ENCODE data around the gene MYO10. TPM values are rescaled to one million over a fixed set of nuclear protein-coding genes. Genes with fewer than 3 reads are reported as not detected.

MYO10 gene
- total and polyA plus RNA-seq, 2 donors (not counting 3 experiments of a cell fraction or from before 2014, with no cell fraction given), result 36.0 to 148 TPM

GRCh38 chr5:16701134-16702099 is 234.7 kb downstream of the MYO10 start:
- intact Hi-C loops (cut with micrococcal nuclease) (no loop called here), dilution Hi-C loops (cut with MboI; ENCODE audit: extremely low pct_ligation_motif_present, low sequenced_read_pairs) (no loop called here)
- TF ChIP-seq GATA2 (IDR thresholded peaks at IDR 0.05; ENCODE audit: insufficient read depth, insufficient read length, low read depth, low read length), result no peak
- no peak for TF ChIP-seq FOS (IDR thresholded peaks at IDR 0.05; ENCODE audit: borderline replicate concordance, insufficient read depth, low read length)
- no peak for TF ChIP-seq POLR2A (IDR thresholded peaks at IDR 0.05; ENCODE audit: low read depth, low read length)
- no peak for TF ChIP-seq CTCF (IDR thresholded peaks at IDR 0.05; ENCODE audit: extremely low read depth in 1 of 2, insufficient read depth in 1 of 2, low read depth in 1 of 2, low read length in 2 of 2)
- TF ChIP-seq POLR2AphosphoS5 (IDR thresholded peaks at IDR 0.05; ENCODE audit: insufficient read depth, low read depth, low read length), result no peak
- TF ChIP-seq EZH2 (IDR thresholded peaks at IDR 0.05; ENCODE audit: borderline replicate concordance, low read depth, low read length, severe bottlenecking), result no peak
- TF ChIP-seq MYC (IDR thresholded peaks at IDR 0.05; ENCODE audit: low read depth, low read length), result no peak
- CTCF ChIA-PET, result interaction anchor here (1.0 to 2.2 kb wide), 3 partner anchors 11 to 14 kb away, joined by 3 to 13 read pairs (median 7); no protein-coding TSS in a partner anchor
- FAIRE-seq (no peak), DNase-seq (ENCODE audit: low read depth, low spot score) (no peak)
- Histone ChIP-seq H2AFZ (ENCODE audit: low read depth, low read length) (no peak overlapping the region), H3K9me3 (replicated peaks; ENCODE audit: control insufficient read depth, insufficient read depth, low read length) (no peaks in the 10 kb centered on the region), H4K20me1 (replicated peaks; ENCODE audit: control insufficient read depth, extremely low read depth, insufficient read depth, low read length) (no peaks in the 10 kb centered on the region), H3K9ac (replicated peaks; ENCODE audit: extremely low read depth, insufficient read depth, low read length) (no peak overlapping the region), H3K4me3 (replicated peaks in 1 of 3; ENCODE audit: insufficient read depth in 1 of 3, low read depth in 1 of 3, low read length in 3 of 3) (no peak overlapping the region), H3K27ac (ENCODE audit: insufficient read depth, low read depth, low read length) (no peak overlapping the region), H3K27me3 (ENCODE audit: control insufficient read depth in 2 of 2, insufficient read depth in 2 of 2, low read length in 2 of 2) (no peaks in the 10 kb centered on the region), H3K4me2 (ENCODE audit: insufficient read depth, low read length) (no peak overlapping the region), H3K36me3 (ENCODE audit: control insufficient read depth in 2 of 2, extremely low read depth in 1 of 2, insufficient read depth in 2 of 2, low read length in 2 of 2) (peaks cover 23 to 32% of the 10 kb centered on the region in 2 experiments), H3K4me1 (ENCODE audit: control insufficient read depth, extremely low read depth, insufficient read depth, low read length) (peaks cover 38% of the 10 kb centered on the region), H3K9me1 (replicated peaks; ENCODE audit: control insufficient read depth, extremely low read depth, insufficient read depth, low read length) (no peaks in the 10 kb centered on the region), H3K79me2 (ENCODE audit: control insufficient read depth, insufficient read depth, low read length) (peaks cover 38% of the 10 kb centered on the region)
- POLR2A ChIA-PET, result no interaction called here
- TSS peak; percentile 61 for BruUV-seq (replicated peaks)
